Measurements from ENCODE around the gene PPP1R3C.

PPP1R3C gene

GRCh38 chr10:91652364-91652763 is 19.5 kb upstream of the PPP1R3C start:
- no peaks in the 10 kb centered on the region for H3K36me3 ChIP-seq (ENCODE audit: control insufficient read depth, insufficient read depth, low read length)
- H4K5ac ChIP-seq (ENCODE audit: low read length) = no peak overlapping the region
- H2AK5ac ChIP-seq (ENCODE audit: low read length) = no peak overlapping the region
- no peak overlapping the region for H3K4me2 ChIP-seq (ENCODE audit: low read length)
- H3K27ac ChIP-seq (ENCODE audit: low read depth, low read length) = no peak overlapping the region
- no peak overlapping the region for H3K4ac ChIP-seq (ENCODE audit: low read depth, low read length)
- no peak overlapping the region for H3K9ac ChIP-seq (ENCODE audit: low read length)
- no peaks in the 10 kb centered on the region for H3K79me1 ChIP-seq (ENCODE audit: low read length)
- H2BK15ac ChIP-seq (replicated peaks; ENCODE audit: low read depth) = no peak overlapping the region
- no CpG with 5 or more reads among the region's 6 CpGs for WGBS (ENCODE audit: extremely low coverage, insufficient coverage, low lambda C conversion rate)
- no peak overlapping the region for H4K8ac ChIP-seq (ENCODE audit: low read depth, low read length)
- no peak overlapping the region for H2BK5ac ChIP-seq (ENCODE audit: low read length)
- H3K56ac ChIP-seq (ENCODE audit: low read length) = no peak overlapping the region
- H3K79me2 ChIP-seq (ENCODE audit: control insufficient read depth, insufficient read depth, low read length) = no peaks in the 10 kb centered on the region
- H3K18ac ChIP-seq (ENCODE audit: low read length) = no peak overlapping the region
- no peak overlapping the region for H2BK120ac ChIP-seq (ENCODE audit: low read depth, low read length)
- H3K4me3 ChIP-seq (ENCODE audit: low read length) = no peak overlapping the region
- no peaks in the 10 kb centered on the region for H3K27me3 ChIP-seq (ENCODE audit: insufficient read depth, low read length, poor library complexity)
- peak; percentile 47 for DNase-seq
- H3K23ac ChIP-seq (ENCODE audit: low read length) = no peak overlapping the region
- no peaks in the 10 kb centered on the region for H3K4me1 ChIP-seq (ENCODE audit: control insufficient read depth, low read depth, low read length)

DNA sequence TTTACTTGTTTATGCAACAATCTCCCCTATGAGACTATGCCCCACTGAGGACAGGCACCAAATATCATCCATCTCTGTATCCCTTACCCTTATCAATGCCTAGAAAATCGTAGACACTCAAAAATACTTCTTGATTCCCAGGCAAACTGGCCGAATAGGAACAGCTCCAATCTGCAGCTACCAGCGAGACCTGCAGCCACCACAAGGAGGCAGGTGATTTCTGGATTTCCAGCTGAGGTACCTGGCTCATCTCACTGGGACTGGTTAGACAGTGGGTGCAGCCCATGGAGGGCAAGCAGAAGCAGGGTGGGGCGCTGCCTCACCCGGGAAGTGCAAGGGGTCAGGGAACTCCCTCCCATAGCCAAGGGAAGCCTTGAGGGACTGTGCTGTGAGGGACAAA is 10.8 kb upstream of the PPP1R3C start:
- Histone ChIP-seq H3K36me3 (ENCODE audit: control insufficient read depth, insufficient read depth, low read length) (no peaks in the 10 kb centered on the region), H3K4me3 (ENCODE audit: low read length) (no peak overlapping the region), H4K5ac (ENCODE audit: low read length) (no peak overlapping the region), H2BK5ac (ENCODE audit: low read length) (no peak overlapping the region), H3K79me1 (ENCODE audit: low read length) (no peaks in the 10 kb centered on the region), H2BK120ac (ENCODE audit: low read depth, low read length) (no peak overlapping the region), H3K27ac (ENCODE audit: low read depth, low read length) (no peak overlapping the region), H3K4me1 (ENCODE audit: control insufficient read depth, low read depth, low read length) (no peaks in the 10 kb centered on the region), H3K79me2 (ENCODE audit: control insufficient read depth, insufficient read depth, low read length) (no peaks in the 10 kb centered on the region), H2BK15ac (replicated peaks; ENCODE audit: low read depth) (no peak overlapping the region), H4K8ac (ENCODE audit: low read depth, low read length) (no peak overlapping the region), H3K4me2 (ENCODE audit: low read length) (no peak overlapping the region), H3K27me3 (ENCODE audit: insufficient read depth, low read length, poor library complexity) (no peaks in the 10 kb centered on the region), H3K23ac (ENCODE audit: low read length) (no peak overlapping the region), H3K4ac (ENCODE audit: low read depth, low read length) (no peak overlapping the region), H2AK5ac (ENCODE audit: low read length) (no peak overlapping the region), H3K18ac (ENCODE audit: low read length) (no peak overlapping the region), H3K9ac (ENCODE audit: low read length) (no peak overlapping the region), H3K56ac (ENCODE audit: low read length) (no peak overlapping the region)
- DNase-seq = peak; percentile 36
- no CpG with 5 or more reads among the region's 5 CpGs for WGBS (ENCODE audit: extremely low coverage, insufficient coverage, low lambda C conversion rate)

- no peak overlapping the region for H4K8ac ChIP-seq (ENCODE audit: low read depth, low read length)
- no peaks in the 10 kb centered on the region for H3K4me1 ChIP-seq (ENCODE audit: control insufficient read depth, low read depth, low read length)
- no peaks in the 10 kb centered on the region for H3K79me1 ChIP-seq (ENCODE audit: low read length)
- no peak overlapping the region for H2AK5ac ChIP-seq (ENCODE audit: low read length)
- no peak overlapping the region for H3K4me2 ChIP-seq (ENCODE audit: low read length)
- H3K56ac ChIP-seq (ENCODE audit: low read length) = no peak overlapping the region
- no peak overlapping the region for H2BK5ac ChIP-seq (ENCODE audit: low read length)
- H3K79me2 ChIP-seq (ENCODE audit: control insufficient read depth, insufficient read depth, low read length) = no peaks in the 10 kb centered on the region
- H2BK15ac ChIP-seq (replicated peaks; ENCODE audit: low read depth) = no peak overlapping the region
- H3K18ac ChIP-seq (ENCODE audit: low read length) = no peak overlapping the region
- DNase-seq = no peak
- H3K4me3 ChIP-seq (ENCODE audit: low read length) = no peak overlapping the region
- H3K23ac ChIP-seq (ENCODE audit: low read length) = no peak overlapping the region
- no peaks in the 10 kb centered on the region for H3K27me3 ChIP-seq (ENCODE audit: insufficient read depth, low read length, poor library complexity)
- H3K9ac ChIP-seq (ENCODE audit: low read length) = no peak overlapping the region
- 100% methylated on average over 1 of the region's 2 CpGs for WGBS (ENCODE audit: extremely low coverage, insufficient coverage, low lambda C conversion rate)
- no peak overlapping the region for H4K5ac ChIP-seq (ENCODE audit: low read length)
- no peak overlapping the region for H2BK120ac ChIP-seq (ENCODE audit: low read depth, low read length)
- no peak overlapping the region for H3K27ac ChIP-seq (ENCODE audit: low read depth, low read length)
- H3K4ac ChIP-seq (ENCODE audit: low read depth, low read length) = no peak overlapping the region
- no peaks in the 10 kb centered on the region for H3K36me3 ChIP-seq (ENCODE audit: control insufficient read depth, insufficient read depth, low read length)
Measured at GRCh38 chr10:91642831-91643692, 10.2 kb upstream of the PPP1R3C start.

- no peaks in the 10 kb centered on the region for H3K79me1 ChIP-seq (ENCODE audit: low read length)
Measured at GRCh38 chr10:91636892-91637291, 4.0 kb upstream of the PPP1R3C start.

GRCh38 chr10:91635401-91636400 is 2.8 kb upstream of the PPP1R3C start:
- Histone ChIP-seq H3K56ac (ENCODE audit: low read length) (no peak overlapping the region), H2BK15ac (replicated peaks; ENCODE audit: low read depth) (no peak overlapping the region), H4K8ac (ENCODE audit: low read depth, low read length) (no peak overlapping the region), H3K4me1 (ENCODE audit: control insufficient read depth, low read depth, low read length) (no peaks in the 10 kb centered on the region), H4K5ac (ENCODE audit: low read length) (no peak overlapping the region), H2BK5ac (ENCODE audit: low read length) (no peak overlapping the region), H3K4me2 (ENCODE audit: low read length) (no peak overlapping the region), H3K79me2 (ENCODE audit: control insufficient read depth, insufficient read depth, low read length) (no peaks in the 10 kb centered on the region), H3K79me1 (ENCODE audit: low read length) (no peaks in the 10 kb centered on the region), H3K27me3 (ENCODE audit: insufficient read depth, low read length, poor library complexity) (no peaks in the 10 kb centered on the region), H3K9ac (ENCODE audit: low read length) (no peak overlapping the region), H3K18ac (ENCODE audit: low read length) (no peak overlapping the region), H3K36me3 (ENCODE audit: control insufficient read depth, insufficient read depth, low read length) (no peaks in the 10 kb centered on the region), H3K4me3 (ENCODE audit: low read length) (no peak overlapping the region), H2BK120ac (ENCODE audit: low read depth, low read length) (no peak overlapping the region), H3K27ac (ENCODE audit: low read depth, low read length) (no peak overlapping the region), H3K23ac (ENCODE audit: low read length) (no peak overlapping the region), H3K4ac (ENCODE audit: low read depth, low read length) (no peak overlapping the region), H2AK5ac (ENCODE audit: low read length) (no peak overlapping the region)
- WGBS (ENCODE audit: extremely low coverage, insufficient coverage, low lambda C conversion rate) = no CpG with 5 or more reads among the region's 10 CpGs
- DNase-seq = peak; percentile 84

More at GRCh38 chr10:91636892-91637291, 4.0 kb upstream of the PPP1R3C start:
- no CpG with 5 or more reads among the region's 4 CpGs for WGBS (ENCODE audit: extremely low coverage, insufficient coverage, low lambda C conversion rate)
- Histone ChIP-seq H3K9ac (ENCODE audit: low read length) (no peak overlapping the region), H3K4me2 (ENCODE audit: low read length) (no peak overlapping the region), H3K36me3 (ENCODE audit: control insufficient read depth, insufficient read depth, low read length) (no peaks in the 10 kb centered on the region), H4K8ac (ENCODE audit: low read depth, low read length) (no peak overlapping the region), H3K27ac (ENCODE audit: low read depth, low read length) (no peak overlapping the region), H3K79me2 (ENCODE audit: control insufficient read depth, insufficient read depth, low read length) (no peaks in the 10 kb centered on the region), H2BK15ac (replicated peaks; ENCODE audit: low read depth) (no peak overlapping the region), H3K27me3 (ENCODE audit: insufficient read depth, low read length, poor library complexity) (no peaks in the 10 kb centered on the region), H3K18ac (ENCODE audit: low read length) (no peak overlapping the region), H3K4ac (ENCODE audit: low read depth, low read length) (no peak overlapping the region), H3K4me3 (ENCODE audit: low read length) (no peak overlapping the region), H3K4me1 (ENCODE audit: control insufficient read depth, low read depth, low read length) (no peaks in the 10 kb centered on the region), H3K23ac (ENCODE audit: low read length) (no peak overlapping the region), H2AK5ac (ENCODE audit: low read length) (no peak overlapping the region), H2BK5ac (ENCODE audit: low read length) (no peak overlapping the region), H4K5ac (ENCODE audit: low read length) (no peak overlapping the region), H2BK120ac (ENCODE audit: low read depth, low read length) (no peak overlapping the region), H3K56ac (ENCODE audit: low read length) (no peak overlapping the region)
- DNase-seq = no peak

All from mesendoderm (in vitro differentiated cells).